ENCODE measurements around the gene TUBGCP3. TPM values are rescaled to one million over a fixed set of nuclear protein-coding genes. Genes with fewer than 3 reads are reported as not detected.

Gene TUBGCP3
- total and polyA plus RNA-seq, 2 donors (not counting 1 experiment from before 2014, with no cell fraction given), result 30.6 to 65.1 TPM

GRCh38 chr13:112583592-112584277 lies 4.2 kb downstream of the TUBGCP3 start:
- H3K79me2 ChIP-seq (ENCODE audit: control insufficient read depth, insufficient read depth, low read length), result peaks cover 89% of the 10 kb centered on the region
- no peak for TF ChIP-seq EZH2 (IDR thresholded peaks at IDR 0.05; ENCODE audit: borderline replicate concordance, insufficient read depth, low read depth, low read length, poor library complexity, severe bottlenecking)
- TF ChIP-seq, protein P1, sequence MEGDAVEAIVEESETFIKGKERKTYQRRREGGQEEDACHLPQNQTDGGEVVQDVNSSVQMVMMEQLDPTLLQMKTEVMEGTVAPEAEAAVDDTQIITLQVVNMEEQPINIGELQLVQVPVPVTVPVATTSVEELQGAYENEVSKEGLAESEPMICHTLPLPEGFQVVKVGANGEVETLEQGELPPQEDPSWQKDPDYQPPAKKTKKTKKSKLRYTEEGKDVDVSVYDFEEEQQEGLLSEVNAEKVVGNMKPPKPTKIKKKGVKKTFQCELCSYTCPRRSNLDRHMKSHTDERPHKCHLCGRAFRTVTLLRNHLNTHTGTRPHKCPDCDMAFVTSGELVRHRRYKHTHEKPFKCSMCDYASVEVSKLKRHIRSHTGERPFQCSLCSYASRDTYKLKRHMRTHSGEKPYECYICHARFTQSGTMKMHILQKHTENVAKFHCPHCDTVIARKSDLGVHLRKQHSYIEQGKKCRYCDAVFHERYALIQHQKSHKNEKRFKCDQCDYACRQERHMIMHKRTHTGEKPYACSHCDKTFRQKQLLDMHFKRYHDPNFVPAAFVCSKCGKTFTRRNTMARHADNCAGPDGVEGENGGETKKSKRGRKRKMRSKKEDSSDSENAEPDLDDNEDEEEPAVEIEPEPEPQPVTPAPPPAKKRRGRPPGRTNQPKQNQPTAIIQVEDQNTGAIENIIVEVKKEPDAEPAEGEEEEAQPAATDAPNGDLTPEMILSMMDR (IDR thresholded peaks at IDR 0.05), result no peak
- Mint-ChIP-seq H3K27ac (peak overlapping the region; percentile 87), H3K27me3 (no peaks in the 10 kb centered on the region), H3K4me1 (peaks cover 60% of the 10 kb centered on the region), H3K4me3 (peak overlapping the region; percentile 69), H3K9me3 (ENCODE audit: insufficient read depth) (no peaks in the 10 kb centered on the region)
- peak overlapping the region; percentile 62 for H3K4me2 ChIP-seq (replicated peaks; ENCODE audit: low read depth, low read length, poor library complexity, severe bottlenecking)
- 5% methylated on average over 5 of the region's 11 CpGs for WGBS (ENCODE audit: insufficient coverage)
- peak overlapping the region; percentile 45 for H3K9ac ChIP-seq (ENCODE audit: low read length)
- H4K20me1 ChIP-seq (ENCODE audit: control insufficient read depth, insufficient read depth, low read length, poor library complexity, severe bottlenecking), result peaks cover 10% of the 10 kb centered on the region
- ATAC-seq (ENCODE audit: low read depth) (peak; percentile 62), DNase-seq (peak; percentile 80)
- peaks cover 0 to 1% (median 0%) of the 10 kb centered on the region in 3 donors for H3K9me3 ChIP-seq (ENCODE audit: control extremely low read depth in 1 of 3, control insufficient read depth in 2 of 3, insufficient read depth in 1 of 3, low read length in 2 of 3)
- peak overlapping the region; percentile 67 to 74 for H3K27ac ChIP-seq (ENCODE audit: low read length in 2 of 2)
- peak overlapping the region in 2 of 5 experiments; percentile 11 to 43 for H3K4me3 ChIP-seq (ENCODE audit: control extremely low read depth in 1 of 5, extremely low read depth in 1 of 5, insufficient read depth in 1 of 5, low read depth in 2 of 5, low read length in 4 of 5)
- peak overlapping the region; percentile 34 for H2AFZ ChIP-seq (ENCODE audit: insufficient read depth, low read depth, low read length, poor library complexity, severe bottlenecking)
- intact Hi-C loops (cut with micrococcal nuclease), result loop anchor here (10.0 kb wide), 1 partner anchor 1429 kb away; no protein-coding TSS in a partner anchor
- peaks cover 35 to 38% of the 10 kb centered on the region in 2 donors for H3K4me1 ChIP-seq (ENCODE audit: control insufficient read depth in 2 of 2, insufficient read depth in 2 of 2, low read length in 2 of 2)
- POLR2A ChIA-PET, result no interaction called here
- no peaks in the 10 kb centered on the region for H3K27me3 ChIP-seq (replicated peaks in 1 of 4; ENCODE audit: control extremely low read depth in 1 of 4, control insufficient read depth in 3 of 4, insufficient read depth in 4 of 4, low read length in 3 of 4)
- H3K36me3 ChIP-seq (replicated peaks in 1 of 2; ENCODE audit: control extremely low read depth in 1 of 2, control insufficient read depth in 1 of 2, extremely low read depth in 1 of 2, insufficient read depth in 2 of 2, low read length in 1 of 2), result no peaks in the 10 kb centered on the region
- CTCF ChIA-PET, result interaction anchor here (0.7 to 0.9 kb wide), 2 partner anchors 22 to 105 kb away, joined by 3 to 4 read pairs; no protein-coding TSS in a partner anchor

DNA sequence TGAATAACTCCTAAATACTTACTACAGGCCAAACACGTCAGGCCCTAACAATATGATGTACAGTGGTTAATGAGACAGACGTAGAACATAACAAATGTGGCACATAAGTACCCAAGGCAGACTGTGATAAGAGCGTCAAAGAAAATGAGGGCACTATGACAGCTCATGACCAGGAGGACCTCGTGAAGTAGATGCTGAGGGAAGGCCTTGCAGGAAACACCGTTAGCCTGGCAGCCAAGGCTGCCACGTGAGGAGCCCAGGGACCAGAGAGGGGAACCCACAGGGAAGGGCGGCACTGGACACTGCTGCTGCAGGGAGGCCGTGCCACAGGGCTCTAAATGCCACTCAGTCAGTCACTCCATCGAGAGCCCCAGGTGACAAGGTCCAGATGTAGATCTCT lies 5.7 kb downstream of the TUBGCP3 start:
- Histone ChIP-seq H4K20me1 (ENCODE audit: control insufficient read depth, insufficient read depth, low read length, poor library complexity, severe bottlenecking) (peaks cover 14% of the 10 kb centered on the region), H3K4me1 (ENCODE audit: control insufficient read depth in 2 of 2, insufficient read depth in 2 of 2, low read length in 2 of 2) (peaks cover 31 to 32% of the 10 kb centered on the region in 2 donors), H3K27me3 (replicated peaks in 1 of 4; ENCODE audit: control extremely low read depth in 1 of 4, control insufficient read depth in 3 of 4, insufficient read depth in 4 of 4, low read length in 3 of 4) (no peaks in the 10 kb centered on the region), H3K27ac (ENCODE audit: low read length in 2 of 2) (peak overlapping the region in 1 of 2 donors; percentile 74), H3K4me3 (ENCODE audit: control extremely low read depth in 1 of 5, extremely low read depth in 1 of 5, insufficient read depth in 1 of 5, low read depth in 2 of 5, low read length in 4 of 5) (no peak overlapping the region), H3K4me2 (replicated peaks; ENCODE audit: low read depth, low read length, poor library complexity, severe bottlenecking) (peak overlapping the region; percentile 62), H3K36me3 (replicated peaks in 1 of 2; ENCODE audit: control extremely low read depth in 1 of 2, control insufficient read depth in 1 of 2, extremely low read depth in 1 of 2, insufficient read depth in 2 of 2, low read length in 1 of 2) (no peaks in the 10 kb centered on the region), H3K79me2 (ENCODE audit: control insufficient read depth, insufficient read depth, low read length) (peaks cover 88% of the 10 kb centered on the region), H3K9ac (ENCODE audit: low read length) (no peak overlapping the region), H2AFZ (ENCODE audit: insufficient read depth, low read depth, low read length, poor library complexity, severe bottlenecking) (no peak overlapping the region), H3K9me3 (ENCODE audit: control extremely low read depth in 1 of 3, control insufficient read depth in 2 of 3, insufficient read depth in 1 of 3, low read length in 2 of 3) (peaks cover 0 to 1% (median 0%) of the 10 kb centered on the region in 3 donors)
- no peaks in the 10 kb centered on the region for H3K9me3 Mint-ChIP-seq (ENCODE audit: insufficient read depth)
- peaks cover 57% of the 10 kb centered on the region for H3K4me1 Mint-ChIP-seq
- POLR2A ChIA-PET, result no interaction called here
- intact Hi-C loops (cut with micrococcal nuclease), result loop anchor here (10.0 kb wide), 1 partner anchor 1427 kb away; no protein-coding TSS in a partner anchor
- H3K27ac Mint-ChIP-seq, result peak overlapping the region; percentile 74
- H3K4me3 Mint-ChIP-seq, result peak overlapping the region; percentile 41
- 78% methylated on average over 8 of the region's 9 CpGs for WGBS (ENCODE audit: insufficient coverage)
- TF ChIP-seq, protein P1 (IDR thresholded peaks at IDR 0.05), result no peak
- no peak for TF ChIP-seq EZH2 (IDR thresholded peaks at IDR 0.05; ENCODE audit: borderline replicate concordance, insufficient read depth, low read depth, low read length, poor library complexity, severe bottlenecking)
- H3K27me3 Mint-ChIP-seq, result no peaks in the 10 kb centered on the region
- ATAC-seq (ENCODE audit: low read depth), result no peak
- DNase-seq, result no peak
- CTCF ChIA-PET, result interaction anchor here (1.0 kb wide), 1 partner anchor 25 kb away, joined by 3 read pairs; no protein-coding TSS in a partner anchor

All from B cell (primary cell).